PC-9 (cell line): ENCODE results near the gene RASGEF1C. TPM values are rescaled to one million over a fixed set of nuclear protein-coding genes. Genes with fewer than 3 reads are reported as not detected.

Source experiments
- BruUV-seq: library from RNA; stranded (reverse); fragments of 400-500 nt; replicated peaks from 2 replicates; lab custom pipeline; 2021; lab: Mats Ljungman, UMichigan
- CTCF ChIA-PET: fragments of 300-600 bp; sonication (Branson Sonifier 250); formaldehyde crosslinking; loops from one replicate; lab custom pipeline; 2022; ENCODE audit warnings: antibody characterized with exemption; lab: Charles Lee
- POLR2A ChIA-PET: fragments of 300-600 bp; sonication (Branson Sonifier 250); formaldehyde crosslinking; loops from one replicate; lab custom pipeline; 2022; ENCODE audit warnings: antibody characterized with exemption; ENCODE audit not compliant: unreplicated experiment; lab: Charles Lee
- DNase-seq, 2 experiments: peaks; one replicate each; pipeline versions ENCODE4 v3.0.0 to v3.0.0-alpha.2; 2015 to 2022; ENCODE audit warnings: mixed read lengths in 1 of 2
- H2AFZ ChIP-seq: fragments of 200-600 bp; sonication (generic); 2 replicates; pipeline ENCODE4 v1.8.1; 2017; ENCODE audit warnings: antibody characterized with exemption
- H3F3A ChIP-seq: fragments of 200-600 bp; sonication (generic); 2 replicates; pipeline ENCODE4 v1.8.1; 2017; ENCODE audit warnings: antibody characterized with exemption, mild to moderate bottlenecking, low read depth; ENCODE audit not compliant: insufficient read depth
- H3K27ac ChIP-seq: fragments of 200-600 bp; sonication (generic); 2 replicates; pipeline ENCODE4 v1.6.1; 2016; ENCODE audit warnings: mixed run types
- H3K27me3 ChIP-seq: fragments of 200-600 bp; sonication (generic); 2 replicates; pipeline ENCODE4 v1.6.1; 2016; ENCODE audit warnings: low read depth, mixed run types; ENCODE audit not compliant: insufficient read depth
- H3K36me3 ChIP-seq: fragments of 200-600 bp; sonication (generic); 2 replicates; pipeline ENCODE4 v1.6.1; 2016; ENCODE audit warnings: low read depth, mixed run types
- H3K4me1 ChIP-seq: fragments of 200-600 bp; sonication (generic); replicated peaks from 2 replicates; pipeline ENCODE4 v1.6.1; 2016; ENCODE audit warnings: mixed run types; ENCODE audit not compliant: insufficient read depth
- H3K4me2 ChIP-seq: fragments of 200-600 bp; sonication (generic); 2 replicates; pipeline ENCODE4 v1.6.1; 2017; ENCODE audit warnings: mixed run types
- H3K4me3 ChIP-seq: fragments of 200-600 bp; sonication (generic); 2 replicates; pipeline ENCODE4 v1.6.1; 2016; ENCODE audit warnings: mixed run types
- H3K79me2 ChIP-seq: fragments of 200-600 bp; sonication (generic); 2 replicates; pipeline ENCODE4 v1.6.1; 2017; ENCODE audit warnings: low read depth, mixed run types
- H3K9me2 ChIP-seq: fragments of 200-600 bp; sonication (generic); 2 replicates; pipeline ENCODE4 v1.8.1; 2017; ENCODE audit warnings: mild to moderate bottlenecking; ENCODE audit not compliant: insufficient read depth
- H3K9me3 ChIP-seq: fragments of 200-600 bp; sonication (generic); 2 replicates; pipeline ENCODE4 v1.8.1; 2016; ENCODE audit warnings: low read depth; ENCODE audit not compliant: insufficient read depth
- H4K20me1 ChIP-seq: fragments of 200-600 bp; sonication (generic); 2 replicates; pipeline ENCODE4 v1.8.1; 2017; ENCODE audit not compliant: insufficient read depth
- CTCF ChIP-seq: fragments of 200-600 bp; sonication (generic); conservative IDR thresholded peaks from 2 replicates; pipeline ENCODE4 v1.6.1; 2017; ENCODE audit warnings: mixed run types, antibody characterized with exemption, mild to moderate bottlenecking, moderate library complexity
- EZH2 ChIP-seq: fragments of 200-600 bp; sonication (generic); IDR thresholded peaks from 2 replicates; pipeline ENCODE4 v1.8.0; 2017; ENCODE audit warnings: antibody characterized with exemption, low read depth
- intact Hi-C: fragments of 100-400 bp; cut with micrococcal nuclease; formaldehyde crosslinking; loops from one replicate; pipeline ENCODE4 v1.10.0; 2022; ENCODE audit not compliant: unreplicated experiment
- total RNA-seq: library from RNA; stranded (reverse); gene quantifications from 2 replicates; pipeline ENCODE4 v1.2.3, GENCODE V29; 2021

RASGEF1C gene
- total RNA-seq, 1 experiment from 2014 or later = not detected

- TF ChIP-seq EZH2 (no peak), CTCF (no peak)
- CTCF ChIA-PET = no interaction called here
- H3K9me3 ChIP-seq = no peaks in the 10 kb centered on the region
- peaks cover 19% of the 10 kb centered on the region for H3K4me1 ChIP-seq
- no peaks in the 10 kb centered on the region for H3K79me2 ChIP-seq
- no peaks in the 10 kb centered on the region for H3K36me3 ChIP-seq
- intact Hi-C loops = loop anchor here (5.0 kb wide), 1 partner anchor 230 kb away; the partner anchor contains the start of gene MRNIP
- H3F3A ChIP-seq = peaks cover 16% of the 10 kb centered on the region; the same call in 1 of the 2 replicates
- DNase-seq = no peak
- BruUV-seq = no TSS peak
- H3K27ac ChIP-seq = no peak overlapping the region
- POLR2A ChIA-PET = no interaction called here
- no peak overlapping the region for H3K4me2 ChIP-seq
- H2AFZ ChIP-seq = no peak overlapping the region
- no peaks in the 10 kb centered on the region for H3K9me2 ChIP-seq
- H3K4me3 ChIP-seq = no peak overlapping the region
- peaks cover 4% of the 10 kb centered on the region; the same call in 1 of the 2 replicates for H3K27me3 ChIP-seq
- H4K20me1 ChIP-seq = no peaks in the 10 kb centered on the region
These were observed 122.1 kb downstream of the RASGEF1C start for GRCh38 chr5:180086816-180087399.

- peaks cover 12% of the 10 kb centered on the region; the same call in 1 of the 2 replicates for H3K27me3 ChIP-seq
- CTCF ChIA-PET = no interaction called here
These were observed 123.2 kb downstream of the RASGEF1C start for GRCh38 chr5:180085837-180086236.

More at GRCh38 chr5:180085837-180086236, 123.2 kb downstream of the RASGEF1C start:
- POLR2A ChIA-PET = no interaction called here
- H3K4me1 ChIP-seq = peaks cover 19% of the 10 kb centered on the region
- H3K36me3 ChIP-seq = no peaks in the 10 kb centered on the region
- H3F3A ChIP-seq = peaks cover 16% of the 10 kb centered on the region; the same call in 1 of the 2 replicates
- no peak for DNase-seq
- no TSS peak for BruUV-seq
- intact Hi-C loops = loop anchor here (5.0 kb wide), 1 partner anchor 229 kb away; the partner anchor contains the start of gene MRNIP
- no peaks in the 10 kb centered on the region for H3K79me2 ChIP-seq
- no peaks in the 10 kb centered on the region for H3K9me3 ChIP-seq
- no peak overlapping the region for H3K27ac ChIP-seq
- peak overlapping the region; percentile 73 for H3K4me2 ChIP-seq
- H2AFZ ChIP-seq = no peak overlapping the region
- TF ChIP-seq CTCF (no peak), EZH2 (no peak)
- H4K20me1 ChIP-seq = no peaks in the 10 kb centered on the region
- H3K4me3 ChIP-seq = no peak overlapping the region
- H3K9me2 ChIP-seq = no peaks in the 10 kb centered on the region
